OCI-LY1 (cell line): ENCODE data around the gene ZNF219.

Experiments
- H2AFZ ChIP-seq: fragments of 200-600 bp; sonication (generic), shearing (Covaris generic); 2 replicates; pipeline ENCODE4 v1.6.0; 2014; ENCODE audit warnings: antibody characterized with exemption, mild to moderate bottlenecking, low read length
- H3F3A ChIP-seq: fragments of 200-600 bp; sonication (generic), shearing (Covaris generic); 2 replicates; pipeline ENCODE4 v1.6.0; 2014; ENCODE audit warnings: mild to moderate bottlenecking, antibody characterized with exemption, low read length, moderate library complexity; ENCODE audit not compliant: insufficient read depth
- H3K27ac ChIP-seq: fragments of 200-600 bp; sonication (generic); 2 replicates; pipeline ENCODE4 v1.5.1; 2014; ENCODE audit warnings: low read length, mixed run types, mild to moderate bottlenecking, low read depth; ENCODE audit not compliant: poor library complexity, severe bottlenecking
- H3K27me3 ChIP-seq: fragments of 200-600 bp; sonication (generic); 2 replicates; pipeline ENCODE4 v1.6.0; 2014; ENCODE audit warnings: antibody characterized with exemption, mild to moderate bottlenecking, low read length, moderate library complexity; ENCODE audit not compliant: insufficient read depth
- H3K36me3 ChIP-seq: fragments of 200-600 bp; sonication (generic); 2 replicates; pipeline ENCODE4 v1.6.1; 2014; ENCODE audit warnings: mild to moderate bottlenecking, antibody characterized with exemption, low read length, moderate library complexity, mixed read lengths; ENCODE audit not compliant: insufficient read depth
- H3K4me1 ChIP-seq: fragments of 200-600 bp; sonication (generic); 2 replicates; pipeline ENCODE4 v1.5.1; 2014; ENCODE audit warnings: mild to moderate bottlenecking, low read length, moderate library complexity; ENCODE audit not compliant: insufficient read depth, severe bottlenecking
- H3K4me2 ChIP-seq: fragments of 200-600 bp; sonication (generic), shearing (Covaris generic); 2 replicates; pipeline ENCODE4 v1.6.1; 2014; ENCODE audit warnings: low read length
- H3K4me3 ChIP-seq: fragments of 200-600 bp; sonication (generic); 2 replicates; pipeline ENCODE4 v1.5.1; 2014; ENCODE audit warnings: low read length, low read depth, mild to moderate bottlenecking, mixed read lengths; ENCODE audit not compliant: poor library complexity, severe bottlenecking
- H3K79me2 ChIP-seq: fragments of 200-600 bp; shearing (Covaris generic); 2 replicates; pipeline ENCODE4 v1.6.1; 2016; ENCODE audit warnings: mixed run types, low read length, mixed read lengths; ENCODE audit not compliant: insufficient read depth
- H3K9ac ChIP-seq: fragments of 200-600 bp; sonication (generic), shearing (Covaris generic); 2 replicates; pipeline ENCODE4 v1.6.1; 2014; ENCODE audit warnings: mild to moderate bottlenecking, low read length, mixed read lengths
- H3K9me2 ChIP-seq: fragments of 200-600 bp; sonication (generic), shearing (Covaris generic); 2 replicates; pipeline ENCODE4 v1.6.1; 2014; ENCODE audit warnings: low read depth, mild to moderate bottlenecking, low read length, mixed read lengths
- H3K9me3 ChIP-seq: fragments of 200-600 bp; shearing (Covaris generic); 2 replicates; pipeline ENCODE4 v1.6.1; 2014; ENCODE audit warnings: low read length, mixed read lengths
- H4K20me1 ChIP-seq: fragments of 200-600 bp; sonication (generic), shearing (Covaris generic); 2 replicates; pipeline ENCODE4 v1.6.0; 2016; ENCODE audit warnings: mild to moderate bottlenecking, low read length; ENCODE audit not compliant: insufficient read depth
- CTCF ChIP-seq: fragments of 200-600 bp; sonication (generic), shearing (Covaris generic); IDR thresholded peaks from 2 replicates; pipeline ENCODE4 v1.5.1; 2017; ENCODE audit warnings: mild to moderate bottlenecking, antibody characterized with exemption, low read length, moderate library complexity, mixed read lengths
- EZH2 ChIP-seq: fragments of 200-600 bp; sonication (generic), shearing (Covaris generic); IDR thresholded peaks from 2 replicates; pipeline ENCODE4 v1.8.0; 2017; ENCODE audit warnings: borderline replicate concordance, mixed run types, mild to moderate bottlenecking, antibody characterized with exemption, low read length, moderate library complexity, mixed read lengths

The ZNF219 gene

GRCh38 chr14:21072031-21072473, 26.4 kb downstream of the ZNF219 start:
- Histone ChIP-seq H3K79me2 (no peaks in the 10 kb centered on the region), H3F3A (no peaks in the 10 kb centered on the region), H3K36me3 (no peaks in the 10 kb centered on the region), H3K9me2 (no peaks in the 10 kb centered on the region), H4K20me1 (no peaks in the 10 kb centered on the region), H3K4me3 (peak overlapping the region; percentile 55), H3K9ac (no peak overlapping the region), H3K9me3 (no peaks in the 10 kb centered on the region), H3K27ac (no peak overlapping the region), H3K4me1 (peaks cover 22% of the 10 kb centered on the region), H3K4me2 (peak overlapping the region; percentile 78), H2AFZ (no peak overlapping the region), H3K27me3 (peaks cover 10% of the 10 kb centered on the region)
- no peak for TF ChIP-seq CTCF
- no peak for TF ChIP-seq EZH2

GRCh38 chr14:21071225-21072030, 27.0 kb downstream of the ZNF219 start:
- no peaks in the 10 kb centered on the region for H3K9me2 ChIP-seq
- H3K4me3 ChIP-seq = peak overlapping the region; percentile 55
- no peaks in the 10 kb centered on the region for H3F3A ChIP-seq
- H3K36me3 ChIP-seq = no peaks in the 10 kb centered on the region
- no peak overlapping the region for H2AFZ ChIP-seq
- no peak overlapping the region for H3K27ac ChIP-seq
- no peaks in the 10 kb centered on the region for H3K79me2 ChIP-seq
- H4K20me1 ChIP-seq = no peaks in the 10 kb centered on the region
- H3K4me1 ChIP-seq = peaks cover 22% of the 10 kb centered on the region
- TF ChIP-seq CTCF (no peak), EZH2 (no peak)
- no peaks in the 10 kb centered on the region for H3K9me3 ChIP-seq
- H3K9ac ChIP-seq = no peak overlapping the region; the same call in 1 of the 2 replicates
- H3K4me2 ChIP-seq = peak overlapping the region; percentile 78
- peaks cover 10% of the 10 kb centered on the region for H3K27me3 ChIP-seq

GRCh38 chr14:21070610-21071224, 27.7 kb downstream of the ZNF219 start:
- H3K9ac ChIP-seq = peak overlapping the region; percentile 14; the same call in 1 of the 2 replicates
- H3K79me2 ChIP-seq = no peaks in the 10 kb centered on the region
- peak overlapping the region; percentile 78 for H3K4me2 ChIP-seq
- peaks cover 10% of the 10 kb centered on the region for H3K27me3 ChIP-seq
- H2AFZ ChIP-seq = no peak overlapping the region
- H3K4me3 ChIP-seq = peak overlapping the region; percentile 55
- TF ChIP-seq CTCF (no peak), EZH2 (no peak)
- no peaks in the 10 kb centered on the region for H3F3A ChIP-seq
- peaks cover 22% of the 10 kb centered on the region for H3K4me1 ChIP-seq
- H4K20me1 ChIP-seq = no peaks in the 10 kb centered on the region
- no peak overlapping the region for H3K27ac ChIP-seq
- H3K9me3 ChIP-seq = no peaks in the 10 kb centered on the region
- no peaks in the 10 kb centered on the region for H3K36me3 ChIP-seq
- H3K9me2 ChIP-seq = no peaks in the 10 kb centered on the region
